HG03159 (cell line): ENCODE measurements around the gene KRTAP10-5.
"Not testable (repeated sequence)": the region's sequence is repeated elsewhere in the genome, so short reads cannot be mapped to it uniquely, and the experiment has no call there.

Source experiments
- ATAC-seq: cut with Tn5 transposase; IDR thresholded peaks from one replicate; pipeline ENCODE4 v1.9.1; 2021; ENCODE audit warnings: mild to moderate bottlenecking, moderate library complexity; ENCODE audit not compliant: unreplicated experiment

Gene KRTAP10-5

GRCh38 chr21:44580231-44580821 is at the start of gene KRTAP10-5:
Gene KRTAP10-5 (minus strand): TSS chr21:44580604. CDS start chr21:44580578, 26 bp downstream.
- not testable (repeated sequence) for ATAC-seq

GRCh38 chr21:44628707-44629391 is 48.4 kb upstream of the KRTAP10-5 start:
- ATAC-seq = no peak

DNA sequence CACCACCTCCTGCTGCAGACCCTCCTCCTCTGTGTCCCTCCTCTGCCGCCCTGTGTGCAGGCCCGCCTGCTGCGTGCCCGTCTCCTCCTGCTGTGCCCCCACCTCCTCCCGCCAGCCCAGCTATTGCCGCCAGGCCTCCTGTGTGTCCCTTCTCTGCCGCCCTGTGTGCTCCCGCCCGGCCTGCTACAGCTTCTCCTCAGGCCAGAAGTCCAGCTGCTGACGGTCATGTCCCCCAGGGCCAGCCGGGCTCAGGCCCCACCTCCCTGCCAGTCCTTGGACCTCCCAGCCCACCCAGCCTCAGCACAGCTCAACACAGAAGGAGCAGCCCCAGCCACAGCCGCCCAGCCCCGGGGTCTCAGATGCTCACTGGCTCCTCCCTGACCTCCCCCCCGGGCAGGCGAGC is 47.4 kb upstream of the KRTAP10-5 start:
- not testable (repeated sequence) for ATAC-seq

- ATAC-seq = not testable (repeated sequence)
Observed at GRCh38 chr21:44627181-44627822, 46.9 kb upstream of the KRTAP10-5 start.

GRCh38 chr21:44626673-44627143 is 46.3 kb upstream of the KRTAP10-5 start, which contains the start of gene KRTAP10-9:
Gene KRTAP10-9 (plus strand): TSS chr21:44627093. CDS start chr21:44627172, 79 bp downstream.
- ATAC-seq = no peak

DNA sequence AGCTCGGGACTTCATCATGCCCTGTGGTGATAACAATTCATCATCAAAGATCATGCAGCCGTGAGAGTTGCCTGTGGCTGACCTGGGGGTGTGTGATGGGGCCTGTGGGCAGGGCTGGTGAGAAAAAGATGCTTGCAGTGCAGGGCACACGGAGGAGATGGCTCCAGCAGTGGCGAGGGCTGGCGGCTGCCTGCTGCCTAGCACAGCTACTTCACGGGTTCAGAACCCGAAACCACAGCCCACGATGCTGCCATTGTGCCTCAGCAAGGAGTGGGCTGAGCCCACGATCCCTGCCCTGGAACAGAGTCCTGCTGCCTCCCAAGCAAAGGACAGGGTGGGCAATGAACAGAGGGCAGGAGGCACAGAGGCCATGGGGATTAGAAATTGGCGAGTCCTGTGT is 45.9 kb upstream of the KRTAP10-5 start:
- no peak for ATAC-seq

GRCh38 chr21:44625756-44626155 is 45.4 kb upstream of the KRTAP10-5 start:
- ATAC-seq = no peak

GRCh38 chr21:44623575-44623974 is 43.2 kb upstream of the KRTAP10-5 start:
- no peak for ATAC-seq

DNA sequence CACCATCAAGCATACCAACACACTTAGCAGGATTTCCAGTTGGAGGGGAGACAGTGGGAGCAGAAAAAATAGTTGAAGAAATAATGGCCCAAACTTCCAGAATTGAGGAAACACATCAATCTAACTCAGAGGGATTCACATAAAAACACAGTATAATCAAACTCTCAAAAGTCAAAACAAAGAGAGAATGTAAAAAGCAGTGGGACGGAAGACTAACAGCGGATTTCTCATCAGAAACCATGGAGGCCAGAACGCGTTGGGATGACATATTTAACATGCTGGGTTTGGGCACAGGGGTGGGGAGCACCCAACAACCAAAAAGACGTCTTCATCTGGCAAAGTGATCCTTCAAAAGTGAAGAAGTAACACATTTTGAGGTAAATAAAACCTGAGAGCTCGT is 39.5 kb upstream of the KRTAP10-5 start:
- ATAC-seq = no peak

DNA sequence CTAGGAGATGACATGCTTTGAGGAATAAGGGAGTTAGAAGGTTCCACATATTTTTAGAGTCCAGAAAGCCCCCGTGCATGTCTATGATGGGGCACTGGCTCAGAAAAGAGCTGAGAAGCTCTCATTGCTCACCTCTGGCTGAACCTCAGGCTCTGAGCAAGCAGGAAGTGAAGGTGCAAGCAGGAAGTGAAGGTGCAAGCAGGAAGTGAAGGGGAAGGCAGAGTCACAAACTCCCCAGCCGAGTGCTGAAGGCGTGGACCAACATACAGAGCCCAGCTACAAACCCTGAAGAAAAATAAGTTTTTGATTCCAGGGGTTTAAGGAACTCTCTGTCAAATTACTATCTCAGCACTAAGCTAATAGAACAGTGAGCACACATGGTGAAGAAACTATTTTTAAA is 38.5 kb upstream of the KRTAP10-5 start:
- no peak for ATAC-seq

- no peak for ATAC-seq
Observed at GRCh38 chr21:44618504-44618903, 38.1 kb upstream of the KRTAP10-5 start.

- no peak for ATAC-seq
Observed at GRCh38 chr21:44617071-44617501, 36.7 kb upstream of the KRTAP10-5 start.

DNA sequence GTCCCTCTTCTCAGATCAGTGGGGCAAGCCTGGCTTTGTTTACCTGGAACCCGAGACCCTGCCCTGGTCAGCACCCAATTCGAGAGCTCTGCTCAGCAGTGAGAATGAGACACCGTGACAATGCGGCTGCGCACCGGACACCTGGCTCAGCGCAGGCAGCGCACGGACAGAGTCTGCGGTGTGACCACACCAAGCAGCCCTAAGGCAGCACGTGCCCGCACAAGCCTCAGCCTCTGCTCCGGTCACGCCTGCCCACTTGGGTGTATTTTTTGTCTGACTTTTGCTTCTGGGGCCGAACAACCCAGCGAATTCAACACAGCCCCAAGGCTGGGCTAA is 36.2 kb upstream of the KRTAP10-5 start:
- no peak for ATAC-seq

DNA sequence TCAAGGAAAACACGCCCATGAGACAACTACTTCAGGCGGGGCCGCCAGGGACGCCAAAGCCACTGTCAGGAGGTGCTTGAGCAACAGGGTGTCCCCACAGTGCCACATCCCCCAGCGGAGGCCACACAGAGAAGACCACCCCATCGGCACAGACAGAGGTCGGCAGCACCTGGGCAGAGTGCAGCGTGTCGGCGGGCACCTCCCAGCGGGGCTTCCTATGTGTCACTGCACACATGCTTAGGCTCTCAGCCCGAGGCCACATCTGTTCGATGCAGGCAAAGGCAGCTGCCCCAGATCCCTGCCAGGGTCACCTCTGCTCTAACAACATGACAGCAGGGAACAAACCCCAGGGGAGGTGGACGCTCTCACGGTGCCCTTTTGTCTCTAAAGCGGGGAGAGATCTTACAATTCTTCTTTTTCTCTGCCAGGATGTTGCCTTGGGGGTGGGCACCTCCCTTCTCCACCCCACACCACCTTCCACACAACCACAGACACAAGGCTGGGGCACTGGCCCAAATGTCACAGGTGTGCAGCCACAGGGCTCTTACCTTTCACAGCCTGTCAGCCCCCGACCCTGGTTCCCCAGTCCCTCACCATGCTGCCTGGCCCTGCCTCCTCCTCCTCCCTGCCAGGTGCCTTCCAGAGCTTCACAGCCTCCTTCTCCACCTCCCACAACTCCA is 35.6 kb upstream of the KRTAP10-5 start:
- no peak for ATAC-seq

GRCh38 chr21:44615466-44615865 is 35.1 kb upstream of the KRTAP10-5 start:
- ATAC-seq = no peak

DNA sequence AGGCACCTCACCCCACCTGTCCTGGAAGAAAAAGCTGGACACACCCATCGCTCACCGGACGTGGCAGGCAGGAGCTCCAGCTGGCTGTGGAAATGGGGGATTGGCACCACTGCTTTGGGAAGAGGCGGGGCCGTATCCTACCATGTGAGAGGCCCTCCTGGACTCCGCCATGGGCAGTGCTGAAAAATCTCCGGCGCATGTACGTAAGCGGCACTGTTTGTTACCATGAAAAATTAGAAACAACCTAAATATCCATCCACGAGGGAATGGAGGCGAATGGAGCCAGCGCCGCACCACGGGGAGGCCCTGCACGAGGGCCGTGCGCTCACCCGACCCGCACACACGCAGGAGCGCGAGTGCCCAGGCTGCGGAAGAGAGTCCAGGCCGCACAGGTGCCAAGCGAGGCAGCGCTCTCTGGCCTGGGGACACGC is 34.6 kb upstream of the KRTAP10-5 start:
- no peak for ATAC-seq

DNA sequence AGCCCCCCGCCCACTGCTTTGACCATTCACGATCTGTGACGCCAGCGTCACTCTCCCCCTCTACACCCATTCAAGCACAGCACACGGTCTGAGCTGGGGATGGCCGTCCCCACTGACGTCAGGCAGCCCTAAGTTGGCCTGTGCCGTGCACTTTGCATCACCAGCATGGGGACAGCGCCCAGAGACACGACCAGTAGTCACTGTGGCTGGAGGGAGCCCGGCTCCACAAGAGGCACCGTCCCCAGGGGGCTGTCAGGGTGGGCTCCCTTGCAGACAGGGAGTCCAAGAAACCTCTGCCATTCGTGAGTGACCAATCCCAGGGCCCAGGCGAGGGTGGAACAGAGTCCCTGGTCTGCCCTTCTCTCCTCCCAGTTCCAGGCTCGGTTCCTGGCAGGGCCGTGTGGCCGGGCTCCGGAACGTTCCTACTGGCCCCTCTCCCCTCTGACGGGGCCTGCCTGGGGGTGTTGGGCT is 33.8 kb upstream of the KRTAP10-5 start:
- no peak for ATAC-seq

- ATAC-seq = no peak
Observed at GRCh38 chr21:44613386-44614155, 33.2 kb upstream of the KRTAP10-5 start.

DNA sequence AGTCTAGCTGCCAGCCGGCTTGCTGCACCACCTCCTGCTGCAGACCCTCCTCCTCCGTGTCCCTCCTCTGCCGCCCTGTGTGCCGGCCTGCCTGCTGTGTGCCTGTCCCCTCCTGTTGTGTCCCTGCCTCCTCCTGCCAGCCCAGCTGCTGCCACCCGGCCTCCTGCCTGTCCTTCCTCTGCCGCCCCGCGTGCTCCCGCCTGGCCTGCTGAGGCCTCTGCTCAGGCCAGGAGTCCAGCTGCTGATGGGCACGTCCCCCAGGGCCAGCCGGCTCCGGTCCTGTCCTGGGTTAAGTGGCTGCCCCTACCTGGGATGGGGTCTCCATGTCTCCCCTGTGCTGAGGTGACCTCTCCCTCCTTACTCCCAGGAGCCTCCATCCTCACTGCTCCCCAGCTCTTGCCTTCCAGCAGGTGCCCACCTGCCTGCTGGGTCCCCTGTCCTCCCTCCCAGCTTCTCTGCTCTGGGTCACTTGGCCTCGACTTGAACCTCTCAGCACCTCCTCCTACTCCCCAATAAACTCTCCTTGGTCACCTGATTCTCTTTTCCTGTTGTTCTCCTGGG is 32.3 kb upstream of the KRTAP10-5 start:
- no peak for ATAC-seq

GRCh38 chr21:44612029-44612486 is 31.7 kb upstream of the KRTAP10-5 start, which contains the start of gene KRTAP10-8:
Gene KRTAP10-8 (plus strand): TSS chr21:44612079. CDS start chr21:44612101, 22 bp downstream.
- ATAC-seq = no peak
